HG03442 (cell line): ENCODE measurements around the gene GRHL1.
"Not testable (repeated sequence)": the region's sequence is repeated elsewhere in the genome, so short reads cannot be mapped to it uniquely, and the experiment has no call there.

ENCODE experiments used
- ATAC-seq: cut with Tn5 transposase; IDR thresholded peaks from one replicate; pipeline ENCODE4 v1.9.1; 2021; ENCODE audit warnings: mild to moderate bottlenecking, moderate library complexity; ENCODE audit not compliant: unreplicated experiment

The GRHL1 gene

DNA sequence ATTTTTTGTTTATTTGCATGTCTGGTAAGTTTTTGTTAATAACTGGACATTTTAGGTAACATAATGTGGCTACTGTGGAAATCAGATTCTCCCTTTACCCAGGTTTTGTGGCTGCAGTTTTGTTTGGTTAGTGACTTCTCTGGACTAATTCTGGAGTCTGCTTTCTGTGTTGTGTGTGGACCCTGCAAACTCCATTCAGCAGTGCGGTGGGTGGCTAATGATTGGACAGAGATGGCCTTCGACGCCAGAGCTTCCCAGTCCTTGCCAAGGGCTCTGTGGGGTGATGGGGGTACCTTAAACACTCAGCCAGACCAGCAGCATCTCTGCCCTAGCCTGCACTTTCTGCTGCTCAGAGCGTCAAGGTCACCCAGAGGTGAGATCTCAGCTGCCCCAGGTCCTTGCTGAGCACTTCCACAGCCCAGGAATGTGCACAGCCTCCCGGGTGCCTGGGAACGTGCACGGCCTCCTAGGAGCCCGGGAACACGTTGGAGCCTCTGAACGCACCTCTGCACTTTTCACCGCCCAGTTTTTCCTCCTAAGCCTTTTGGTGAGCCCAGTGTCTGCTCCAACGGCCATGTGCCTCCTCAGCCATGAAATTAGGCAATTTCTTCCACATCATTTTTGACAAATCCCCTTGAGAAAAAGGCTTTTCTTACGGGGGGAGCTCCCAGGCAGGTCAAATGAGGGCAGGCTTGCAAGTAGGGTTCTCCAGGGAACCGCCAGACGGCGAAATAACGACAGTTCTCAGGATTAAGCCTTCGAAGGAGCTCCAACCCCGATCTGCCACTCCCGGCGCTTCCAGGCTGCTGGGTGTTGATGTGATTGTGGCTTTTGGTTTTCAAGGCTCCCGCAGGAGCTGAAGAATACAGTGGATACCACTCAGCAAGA is 56.7 kb downstream of the GRHL1 start:
- no peak for ATAC-seq

DNA sequence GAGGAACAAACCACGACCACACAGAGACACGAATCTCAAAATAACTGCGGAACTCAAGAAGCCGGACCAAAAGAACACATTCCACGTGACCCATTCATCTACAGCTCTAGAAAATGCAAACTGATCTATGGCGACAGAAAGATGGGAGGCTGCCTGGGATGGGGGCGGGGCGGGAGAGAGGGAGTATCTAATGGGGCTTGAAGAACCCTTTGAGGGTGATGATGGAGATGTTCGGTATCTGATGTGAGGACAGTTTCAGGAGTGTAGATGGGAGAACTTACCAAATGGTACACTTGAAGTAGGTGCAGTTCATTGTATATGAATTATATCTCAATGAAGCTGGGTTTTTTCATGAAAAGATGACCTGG is 57.3 kb downstream of the GRHL1 start:
- no peak for ATAC-seq

DNA sequence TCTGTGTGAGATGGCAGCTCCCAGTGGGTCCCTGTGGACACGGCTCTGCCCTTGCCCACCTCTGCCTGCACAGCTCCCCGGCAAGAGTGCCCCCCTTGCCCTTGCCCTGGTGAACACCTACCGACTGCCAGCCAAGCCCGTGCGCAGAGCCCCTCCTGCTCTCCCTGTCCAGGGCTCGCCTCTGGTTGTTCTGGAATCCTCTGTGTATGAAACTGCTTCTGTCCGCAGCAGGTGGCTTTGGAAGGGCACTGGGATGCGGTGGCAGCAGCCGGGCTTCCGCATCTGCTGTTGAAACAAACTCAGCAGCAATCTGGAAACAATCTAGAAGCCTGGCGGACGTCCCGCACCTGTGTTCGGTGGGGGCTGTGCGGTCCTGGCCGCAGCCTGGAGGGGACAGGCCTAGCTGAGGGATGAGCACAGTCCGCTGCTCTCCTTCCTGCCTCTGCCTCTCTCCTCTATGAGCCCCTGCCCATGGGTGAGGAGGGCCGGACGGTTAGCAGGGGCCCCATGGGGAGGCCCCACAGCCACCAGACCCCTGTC is 57.8 kb downstream of the GRHL1 start:
- ATAC-seq, result no peak

DNA sequence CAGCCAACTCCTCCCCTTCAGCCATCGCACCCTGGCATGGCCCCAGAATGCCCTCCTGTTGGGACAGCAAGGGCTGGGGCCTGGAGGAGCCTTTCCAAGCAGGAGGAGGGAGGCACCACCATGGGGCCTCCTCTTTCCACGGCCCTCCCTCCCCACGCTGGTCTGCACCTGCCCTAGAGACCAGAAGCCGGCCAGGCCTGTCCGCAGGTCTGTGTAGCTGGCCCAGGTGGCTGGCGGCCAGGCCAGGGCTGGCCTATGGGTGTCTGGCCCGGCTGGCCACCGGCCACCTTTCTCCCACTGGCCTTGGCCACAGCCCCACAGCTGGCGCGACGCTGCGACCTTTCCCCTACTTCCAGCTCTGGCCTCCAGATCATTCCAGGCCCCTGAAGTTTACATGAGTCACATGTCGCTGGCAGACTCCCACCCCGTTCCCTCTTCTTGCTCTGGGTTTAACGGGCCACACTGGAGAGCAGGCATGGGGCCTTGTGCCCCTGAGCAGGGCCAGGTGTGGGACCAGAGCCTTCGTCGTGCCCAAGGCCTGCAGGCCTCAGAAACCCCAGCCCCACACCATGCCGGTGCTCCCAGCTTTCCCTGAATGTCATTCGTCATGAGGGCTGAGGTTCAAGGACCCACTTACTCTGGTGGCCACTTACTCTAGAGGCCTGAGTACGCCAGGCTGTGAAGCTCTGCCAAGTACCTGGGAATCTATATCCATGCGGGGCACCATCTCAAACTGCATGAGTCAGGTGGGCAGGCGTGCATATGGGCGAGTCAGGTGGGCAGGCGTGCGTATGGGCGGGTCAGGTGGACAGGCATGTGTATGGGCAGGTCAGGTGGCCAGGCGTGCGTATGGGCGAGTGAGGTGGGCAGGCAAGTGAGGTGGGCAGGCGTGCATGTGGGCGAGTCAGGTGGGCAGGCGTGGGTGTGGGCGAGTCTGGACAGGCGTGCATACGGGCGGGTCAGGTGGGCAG is 58.6 kb downstream of the GRHL1 start:
- ATAC-seq, result no peak

DNA sequence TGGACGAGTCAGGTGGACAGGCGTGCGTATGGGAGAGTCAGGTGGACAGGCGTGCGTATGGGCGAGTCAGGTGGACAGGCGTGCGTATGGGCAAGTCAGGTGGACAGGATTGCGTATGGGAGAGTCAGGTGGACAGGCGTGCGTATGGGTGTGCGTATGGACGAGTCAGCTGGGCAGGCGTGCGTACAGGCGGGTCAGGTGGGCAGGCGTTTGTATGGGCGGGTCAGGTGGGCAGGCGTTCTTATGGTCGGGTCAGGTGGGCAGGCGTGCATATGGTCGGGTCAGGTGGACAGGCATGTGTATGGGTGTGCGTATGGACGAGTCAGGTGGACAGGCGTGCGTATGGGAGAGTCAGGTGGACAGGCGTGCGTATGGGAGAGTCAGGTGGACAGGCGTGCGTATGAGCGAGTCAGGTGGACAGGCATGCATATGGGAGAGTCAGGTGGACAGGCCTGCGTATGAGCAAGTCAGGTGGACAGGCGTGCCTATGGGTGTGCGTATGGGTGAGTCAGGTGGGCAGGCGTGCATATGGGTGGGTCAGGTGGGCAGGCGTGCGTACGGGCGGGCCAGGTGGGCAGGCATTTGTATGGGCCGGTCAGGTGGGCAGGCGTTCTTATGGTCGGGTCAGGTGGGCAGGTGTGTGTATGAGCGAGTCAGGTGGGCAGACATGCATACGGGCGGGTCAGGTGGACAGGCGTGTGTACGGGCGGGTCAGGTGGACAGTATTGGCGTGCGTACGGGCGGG is 59.5 kb downstream of the GRHL1 start:
- ATAC-seq, result not testable (repeated sequence)

DNA sequence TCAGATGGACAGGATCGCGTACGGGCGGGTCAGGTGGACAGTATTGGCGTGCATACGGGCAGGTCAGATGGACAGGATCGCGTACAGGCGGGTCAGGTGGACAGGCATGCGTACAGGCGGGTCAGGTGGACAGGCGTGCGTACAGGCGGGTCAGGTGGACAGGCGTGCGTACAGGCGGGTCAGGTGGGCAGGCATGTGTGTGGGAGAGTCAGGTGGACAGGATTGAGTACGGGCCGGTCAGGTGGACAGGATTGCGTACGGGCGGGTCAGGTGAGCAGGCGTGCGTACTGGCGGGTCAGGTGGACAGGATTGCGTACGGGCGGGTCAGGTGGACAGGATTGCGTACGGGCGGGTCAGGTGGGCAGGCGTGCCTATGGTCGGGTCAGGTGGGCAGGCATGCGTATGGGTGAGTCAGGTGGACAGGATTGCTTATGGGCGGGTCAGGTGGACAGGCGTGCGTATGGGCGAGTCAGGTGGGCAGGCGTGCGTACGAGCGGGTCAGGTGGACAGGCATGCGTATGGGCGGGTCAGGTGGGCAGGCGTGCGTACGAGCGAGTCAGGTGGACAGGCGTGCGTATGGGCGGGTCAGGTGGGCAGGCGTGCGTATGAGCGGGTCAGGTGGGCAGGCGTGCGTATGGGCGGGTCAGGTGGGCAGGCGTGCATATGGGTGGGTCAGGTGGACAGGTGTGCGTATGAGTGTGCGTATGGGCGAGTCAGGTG is 60.3 kb downstream of the GRHL1 start:
- not testable (repeated sequence) for ATAC-seq

DNA sequence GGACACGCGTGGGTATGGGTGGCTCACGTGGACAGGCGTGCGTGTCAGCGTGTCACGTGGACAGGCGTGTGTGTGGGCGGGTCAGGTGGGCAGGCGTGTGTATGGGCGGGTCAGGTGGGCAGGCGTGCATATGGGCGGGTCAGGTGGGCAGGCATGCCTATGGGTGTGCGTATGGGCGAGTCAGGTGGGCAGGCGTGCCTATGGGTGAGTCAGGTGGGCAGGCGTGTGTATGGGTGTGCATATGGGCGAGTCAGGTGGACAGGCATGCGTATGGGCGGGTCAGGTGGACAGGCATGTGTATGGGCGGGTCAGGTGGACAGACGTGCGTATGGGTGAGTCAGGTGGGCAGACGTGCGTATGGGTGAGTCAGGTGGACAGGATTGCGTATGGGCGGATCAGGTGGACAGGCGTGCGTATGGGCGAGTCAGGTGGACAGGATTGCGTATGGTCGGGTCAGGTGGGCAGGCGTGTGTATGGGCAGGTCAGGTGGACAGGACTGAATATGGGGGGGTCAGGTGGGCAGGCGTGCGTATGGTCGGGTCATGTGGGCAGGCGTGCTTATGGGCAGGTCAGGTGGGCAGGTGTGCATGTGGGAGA is 61.0 kb downstream of the GRHL1 start:
- not testable (repeated sequence) for ATAC-seq

DNA sequence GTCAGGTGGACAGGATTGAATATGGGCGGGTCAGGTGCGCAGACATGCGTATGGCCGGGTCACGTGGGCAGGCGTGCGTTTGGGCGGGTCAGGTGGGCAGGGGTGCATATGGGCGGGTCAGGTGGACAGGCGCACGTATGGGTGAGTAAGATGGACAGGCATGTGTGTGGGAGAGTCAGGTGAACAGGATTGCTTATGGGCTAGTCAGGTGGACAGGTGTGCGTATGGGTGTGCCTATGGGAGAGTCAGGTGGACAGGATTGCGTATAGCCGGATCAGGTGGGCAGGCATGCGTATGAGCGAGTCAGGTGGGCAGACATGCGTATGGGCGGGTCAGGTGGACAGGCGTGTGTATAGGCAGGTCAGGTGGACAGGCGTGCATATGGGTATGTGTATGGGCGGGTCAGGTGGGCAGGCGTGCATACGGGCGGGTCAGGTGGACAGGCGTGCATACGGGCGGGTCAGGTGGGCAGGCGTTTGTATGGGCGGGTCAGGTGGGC is 61.5 kb downstream of the GRHL1 start:
- ATAC-seq, result no peak

DNA sequence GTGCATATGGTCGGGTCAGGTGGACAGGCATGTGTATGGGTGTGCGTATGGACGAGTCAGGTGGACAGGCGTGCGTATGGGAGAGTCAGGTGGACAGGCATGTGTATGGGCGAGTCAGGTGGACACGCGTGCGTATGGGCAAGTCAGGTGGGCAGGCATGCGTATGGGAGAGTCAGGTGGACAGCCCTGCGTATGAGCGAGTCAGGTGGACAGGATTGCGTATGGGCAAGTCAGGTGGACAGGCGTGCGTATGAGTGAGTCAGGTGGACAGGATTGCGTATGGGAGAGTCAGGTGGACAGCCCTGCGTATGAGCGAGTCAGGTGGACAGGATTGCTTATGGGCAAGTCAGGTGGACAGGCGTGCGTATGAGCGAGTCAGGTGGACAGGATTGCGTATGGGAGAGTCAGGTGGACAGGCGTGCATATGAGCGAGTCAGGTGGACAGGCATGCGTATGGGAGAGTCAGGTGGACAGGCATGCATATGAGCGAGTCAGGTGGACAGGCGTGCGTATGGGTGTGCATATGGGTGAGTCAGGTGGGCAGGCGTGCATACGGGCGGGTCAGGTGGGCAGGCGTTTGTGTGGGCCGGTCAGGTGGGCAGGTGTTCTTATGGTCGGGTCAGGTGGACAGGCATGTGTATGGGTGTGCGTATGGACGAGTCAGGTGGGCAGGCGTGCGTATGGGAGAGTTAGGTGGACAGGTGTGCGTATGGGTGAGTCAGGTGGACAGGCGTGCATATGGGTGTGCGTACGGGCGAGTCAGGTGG is 62.3 kb downstream of the GRHL1 start:
- not testable (repeated sequence) for ATAC-seq

DNA sequence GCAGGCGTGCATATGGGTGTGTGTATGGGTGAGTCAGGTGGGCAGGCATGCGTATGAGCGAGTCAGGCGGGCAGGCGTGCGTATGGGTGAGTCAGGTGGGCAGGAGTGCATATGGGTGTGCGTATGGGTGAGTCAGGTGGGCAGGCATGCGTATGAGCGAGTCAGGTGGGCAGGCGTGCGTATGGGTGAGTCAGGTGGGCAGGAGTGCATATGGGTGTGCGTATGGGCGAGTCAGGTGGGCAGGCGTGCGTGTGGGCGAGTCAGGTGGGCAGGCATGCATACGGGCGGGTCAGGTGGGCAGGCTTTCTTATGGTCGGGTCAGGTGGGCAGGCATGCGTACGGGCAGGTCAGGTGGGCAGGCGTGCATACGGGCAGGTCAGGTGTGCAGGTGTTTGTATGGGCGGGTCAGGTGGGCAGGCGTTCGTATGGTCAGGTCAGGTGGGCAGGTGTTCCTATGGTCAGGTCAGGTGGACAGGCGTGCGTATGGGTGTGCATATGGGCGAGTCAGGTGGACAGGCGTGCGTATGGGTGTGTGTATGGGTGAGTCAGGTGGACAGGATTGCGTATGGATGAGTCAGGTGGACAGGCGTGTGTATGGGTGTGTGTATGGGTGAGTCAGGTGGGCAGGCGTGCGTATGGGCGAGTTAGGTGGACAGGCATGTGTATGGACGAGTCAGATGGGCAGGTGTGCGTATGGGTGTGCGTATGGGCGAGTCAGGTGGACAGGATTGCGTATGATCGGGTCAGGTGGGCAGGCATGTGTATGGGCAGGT is 63.1 kb downstream of the GRHL1 start:
- ATAC-seq, result no peak

DNA sequence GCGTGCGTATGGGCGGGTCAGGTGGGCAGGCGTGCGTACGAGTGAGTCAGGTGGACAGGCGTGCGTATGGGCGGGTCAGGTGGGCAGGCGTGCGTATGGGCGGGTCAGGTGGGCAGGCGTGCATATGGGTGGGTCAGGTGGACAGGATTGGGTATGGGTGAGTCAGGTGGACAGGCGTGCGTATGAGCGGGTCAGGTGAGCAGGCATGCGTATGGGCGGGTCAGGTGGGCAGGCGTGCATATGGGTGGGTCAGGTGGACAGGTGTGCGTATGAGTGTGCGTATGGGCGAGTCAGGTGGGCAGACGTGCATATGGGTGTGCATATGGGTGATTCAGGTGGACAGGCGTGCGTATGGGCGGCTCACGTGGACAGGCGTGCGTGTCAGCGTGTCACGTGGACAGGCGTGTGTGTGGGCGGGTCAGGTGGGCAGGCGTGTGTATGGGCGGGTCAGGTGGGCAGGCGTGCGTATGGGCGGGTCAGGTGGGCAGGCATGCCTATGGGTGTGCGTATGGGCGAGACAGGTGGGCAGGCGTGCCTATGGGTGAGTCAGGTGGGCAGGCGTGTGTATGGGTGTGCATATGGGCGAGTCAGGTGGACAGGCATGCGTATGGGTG is 64.0 kb downstream of the GRHL1 start:
- ATAC-seq, result not testable (repeated sequence)

DNA sequence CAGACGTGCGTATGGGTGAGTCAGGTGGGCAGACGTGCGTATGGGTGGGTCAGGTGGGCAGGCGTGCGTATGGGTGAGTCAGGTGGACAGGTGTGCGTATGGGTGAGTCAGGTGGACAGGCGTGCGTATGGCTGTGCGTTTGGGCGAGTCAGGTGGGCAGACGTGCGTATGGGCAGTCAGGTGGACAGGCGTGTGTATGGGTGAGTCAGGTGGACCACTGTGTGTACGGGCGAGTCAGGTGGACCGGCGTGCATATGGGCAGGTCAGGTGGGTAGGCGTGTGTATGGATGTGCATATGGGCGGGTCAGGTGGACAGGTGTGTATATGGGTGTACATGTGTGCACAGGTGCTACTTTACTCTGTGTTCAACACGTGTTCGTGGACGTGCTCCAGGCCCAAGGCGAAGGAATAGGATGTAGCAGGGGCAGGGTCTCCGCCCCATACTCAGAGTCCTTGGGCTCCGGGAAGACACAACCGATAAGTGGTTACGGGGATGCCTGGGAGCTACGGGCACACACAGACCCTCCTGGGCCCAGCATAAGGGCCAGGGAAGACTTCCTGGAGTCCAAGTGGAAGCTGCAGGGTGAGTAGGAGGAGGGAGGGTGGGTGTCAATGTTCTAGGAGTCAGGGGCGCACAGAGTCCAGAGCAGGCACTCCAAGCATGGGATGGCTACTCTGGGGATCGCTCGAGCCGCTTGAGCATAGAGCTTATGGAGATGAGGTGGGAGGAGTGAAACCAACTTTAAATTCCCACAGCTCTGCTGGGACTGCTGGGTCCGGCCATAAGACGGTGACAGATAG is 64.7 kb downstream of the GRHL1 start:
- ATAC-seq, result no peak

DNA sequence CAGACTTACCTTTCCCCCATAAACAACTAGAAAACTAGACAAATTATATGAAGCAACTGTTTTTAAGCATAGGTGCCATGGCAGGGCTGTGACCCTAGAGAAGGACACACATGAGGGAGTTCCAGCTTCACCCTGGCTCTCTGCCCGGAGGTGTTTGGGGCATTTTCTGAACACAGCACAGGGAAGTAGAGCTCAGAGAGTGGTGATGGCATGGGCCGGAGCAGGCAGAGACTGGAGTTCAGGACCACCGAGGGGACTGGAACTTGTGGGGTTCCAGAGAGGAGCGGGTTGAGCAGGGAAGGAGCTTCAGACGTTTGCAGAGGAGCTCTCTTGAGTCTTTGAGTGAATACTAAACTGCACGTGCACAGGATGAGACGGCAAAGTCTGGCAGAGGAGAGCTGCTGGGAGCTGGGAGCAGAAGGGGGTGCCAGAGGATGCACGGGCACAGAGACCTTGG is 65.3 kb downstream of the GRHL1 start:
- no peak for ATAC-seq

DNA sequence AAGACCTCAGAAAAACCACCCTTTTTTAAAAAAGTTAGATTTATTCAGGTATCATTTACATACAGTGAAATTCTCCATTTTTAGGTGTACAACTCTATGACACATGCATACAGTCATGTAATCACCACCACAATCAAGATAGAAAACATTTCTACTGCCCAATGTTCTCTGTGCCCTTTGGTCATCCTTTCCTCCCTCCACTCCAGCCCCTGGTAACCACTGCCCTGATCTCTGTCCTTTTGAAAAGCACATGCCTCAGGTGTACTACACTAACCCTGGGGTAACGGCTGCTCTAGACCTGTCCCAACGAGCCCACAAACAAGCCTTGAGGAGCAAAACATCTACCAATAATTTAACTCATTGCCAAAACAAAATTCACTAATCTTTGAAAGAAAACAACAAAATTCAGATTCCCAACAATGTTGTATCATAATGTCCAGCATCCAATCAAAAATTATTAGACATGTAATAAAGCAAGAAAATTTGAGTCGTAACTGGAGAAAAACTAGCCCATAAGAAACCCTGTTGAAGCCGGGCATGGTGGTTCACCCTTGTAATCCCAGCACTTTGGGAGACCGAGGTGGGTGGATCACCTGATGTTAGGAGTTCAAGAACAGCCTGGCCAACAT is 65.9 kb downstream of the GRHL1 start:
- ATAC-seq, result no peak

DNA sequence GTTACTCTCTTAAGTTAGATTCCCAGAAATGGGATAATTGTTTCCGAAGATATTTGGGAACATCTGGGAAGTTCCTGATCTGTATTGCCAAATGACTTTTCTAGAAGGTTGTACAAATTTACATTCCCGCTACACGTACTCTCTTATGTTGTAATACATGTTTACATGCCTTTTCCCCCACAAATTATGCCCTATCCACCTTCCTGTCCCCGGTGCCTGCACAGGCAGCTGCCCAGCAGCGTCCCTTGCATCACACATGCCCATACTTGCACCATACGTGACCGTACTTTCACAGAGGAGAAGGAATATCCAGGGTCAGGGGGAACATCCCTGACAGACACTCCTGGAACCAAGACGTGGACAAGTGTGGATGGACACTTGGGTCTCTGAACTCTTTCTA is 67.7 kb downstream of the GRHL1 start:
- ATAC-seq, result no peak
